GM20000 (cell line): ENCODE measurements around the gene FBLN5.

ENCODE experiments used
- DNase-seq: peaks from one replicate; pipeline ENCODE4 v3.0.0; 2012; ENCODE audit warnings: low spot score
- TF ChIP-seq, protein P1 (sequence below): IDR thresholded peaks from 2 replicates; pipeline ENCODE4 v1.5.1; 2012; ENCODE audit warnings: mild to moderate bottlenecking, control low read depth; ENCODE audit errors: extremely low read depth, missing control alignments

FBLN5 gene

DNA sequence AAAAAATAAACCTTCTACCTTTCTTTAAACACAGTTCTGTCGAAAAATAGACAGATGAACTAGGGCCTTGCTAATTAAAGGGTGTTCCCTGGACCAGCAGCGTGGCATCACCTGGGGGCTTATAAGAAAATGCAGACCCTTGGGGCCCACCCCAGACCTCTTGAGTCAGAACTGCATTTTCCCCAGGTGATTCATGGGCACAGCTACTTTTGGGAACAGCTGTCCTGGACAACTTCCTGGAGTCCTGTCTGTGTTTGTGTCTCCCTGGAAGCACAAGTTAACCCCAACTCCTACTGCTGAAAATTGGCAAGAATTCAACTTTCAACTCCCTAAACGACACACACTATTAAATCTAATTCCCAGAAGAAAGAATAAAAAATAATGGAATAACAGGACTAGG is 17.8 kb downstream of the FBLN5 start:
- TF ChIP-seq, protein P1, sequence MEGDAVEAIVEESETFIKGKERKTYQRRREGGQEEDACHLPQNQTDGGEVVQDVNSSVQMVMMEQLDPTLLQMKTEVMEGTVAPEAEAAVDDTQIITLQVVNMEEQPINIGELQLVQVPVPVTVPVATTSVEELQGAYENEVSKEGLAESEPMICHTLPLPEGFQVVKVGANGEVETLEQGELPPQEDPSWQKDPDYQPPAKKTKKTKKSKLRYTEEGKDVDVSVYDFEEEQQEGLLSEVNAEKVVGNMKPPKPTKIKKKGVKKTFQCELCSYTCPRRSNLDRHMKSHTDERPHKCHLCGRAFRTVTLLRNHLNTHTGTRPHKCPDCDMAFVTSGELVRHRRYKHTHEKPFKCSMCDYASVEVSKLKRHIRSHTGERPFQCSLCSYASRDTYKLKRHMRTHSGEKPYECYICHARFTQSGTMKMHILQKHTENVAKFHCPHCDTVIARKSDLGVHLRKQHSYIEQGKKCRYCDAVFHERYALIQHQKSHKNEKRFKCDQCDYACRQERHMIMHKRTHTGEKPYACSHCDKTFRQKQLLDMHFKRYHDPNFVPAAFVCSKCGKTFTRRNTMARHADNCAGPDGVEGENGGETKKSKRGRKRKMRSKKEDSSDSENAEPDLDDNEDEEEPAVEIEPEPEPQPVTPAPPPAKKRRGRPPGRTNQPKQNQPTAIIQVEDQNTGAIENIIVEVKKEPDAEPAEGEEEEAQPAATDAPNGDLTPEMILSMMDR = no peak

DNA sequence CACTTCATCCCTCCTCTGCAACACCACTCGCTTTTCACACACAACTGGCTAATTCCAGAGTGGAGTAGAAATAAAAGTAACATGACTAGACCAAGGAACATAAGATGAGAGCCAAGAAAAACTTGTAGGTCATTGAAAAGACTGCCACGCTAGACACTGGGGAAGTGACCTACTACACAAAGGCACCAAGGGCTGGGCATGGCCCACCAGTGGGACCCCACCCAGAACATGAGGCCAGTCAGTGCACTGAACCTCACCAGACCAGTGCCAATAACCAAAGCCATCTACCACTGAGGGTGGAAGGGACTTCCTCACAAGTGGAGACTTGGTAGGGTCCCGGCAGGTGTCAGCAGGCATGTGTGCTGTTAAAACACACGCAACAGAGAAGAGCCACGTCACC is 19.7 kb downstream of the FBLN5 start:
- DNase-seq = no peak
- TF ChIP-seq, protein P1 = no peak

More for the DNA sequence above, 17.8 kb downstream of the FBLN5 start:
- DNase-seq = no peak

DNA sequence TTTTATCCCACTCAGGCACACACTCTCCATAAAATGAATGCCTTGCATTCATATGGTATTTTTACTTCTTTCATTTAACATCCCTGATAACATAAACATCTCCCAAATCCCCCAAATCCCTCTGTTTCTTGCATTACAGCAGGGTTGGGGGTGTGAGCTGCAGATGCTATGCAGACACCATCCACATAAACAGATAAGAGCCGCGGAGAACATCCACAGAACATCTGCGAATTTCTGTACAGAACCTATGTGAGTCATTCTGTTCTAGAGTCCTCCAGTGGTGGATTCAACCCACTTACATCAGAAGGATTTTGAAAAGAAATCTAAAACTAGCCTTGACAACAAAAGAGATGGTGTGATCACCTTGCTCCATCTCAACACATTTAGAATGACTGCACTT is 20.3 kb downstream of the FBLN5 start:
- DNase-seq = no peak
- TF ChIP-seq, protein P1 = no peak

DNA sequence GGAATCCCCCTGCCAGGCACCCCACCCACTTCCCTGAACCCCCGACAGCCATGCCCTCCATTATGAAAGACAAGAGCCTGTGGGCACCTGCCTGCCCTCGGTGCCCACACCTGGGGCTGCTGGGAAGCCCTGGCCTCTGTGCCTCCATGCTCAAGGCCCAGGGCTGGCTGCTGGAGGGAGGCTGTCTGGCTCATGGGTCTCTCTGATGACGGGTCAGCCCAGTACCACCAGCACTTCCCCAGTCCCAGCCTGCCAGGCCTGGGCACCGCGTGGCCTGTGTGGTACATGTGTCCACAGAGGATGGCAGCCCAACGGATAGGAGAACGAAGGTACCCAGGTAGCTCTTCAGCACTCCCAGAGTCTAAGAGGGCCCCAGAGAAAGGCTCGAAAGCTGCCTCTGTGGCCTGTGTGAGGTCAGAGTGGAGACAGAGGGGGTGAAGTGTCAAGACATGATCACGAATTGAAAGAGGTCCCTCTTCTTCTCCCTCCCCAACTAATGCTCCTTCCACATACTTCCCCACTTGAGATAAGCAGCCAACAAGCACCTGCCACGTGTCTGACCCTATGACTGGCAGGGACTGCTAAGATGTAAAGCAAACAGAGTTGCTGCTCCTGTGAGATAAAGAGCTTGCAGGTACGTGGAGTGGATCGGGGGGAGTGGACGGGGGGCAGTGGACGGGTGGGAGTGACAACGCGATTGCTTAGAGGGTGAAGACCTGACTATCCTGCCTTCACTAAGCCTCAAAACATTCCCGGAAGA is 21.2 kb downstream of the FBLN5 start:
- TF ChIP-seq, protein P1 = no peak
- DNase-seq = no peak

DNA sequence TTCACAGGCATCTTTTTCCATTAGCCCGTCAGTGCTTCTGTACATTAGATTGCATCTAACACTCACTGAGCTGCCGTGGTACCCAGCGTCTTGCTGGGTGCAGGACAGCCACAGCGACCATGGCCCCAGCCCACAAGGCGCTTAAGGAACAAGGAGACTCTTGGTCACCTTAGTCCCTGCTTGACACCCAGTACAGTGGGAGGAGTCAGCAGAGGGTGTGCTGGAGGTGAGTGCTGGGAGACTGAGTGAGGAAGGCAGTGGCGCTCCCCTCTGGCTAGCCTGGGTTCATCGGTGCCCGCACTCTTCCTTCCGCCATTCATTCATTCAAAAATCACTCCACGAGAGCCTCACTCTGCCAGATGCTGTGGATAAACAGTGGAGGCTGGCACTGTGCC is 21.8 kb downstream of the FBLN5 start:
- DNase-seq = no peak
- TF ChIP-seq, protein P1 = no peak

DNA sequence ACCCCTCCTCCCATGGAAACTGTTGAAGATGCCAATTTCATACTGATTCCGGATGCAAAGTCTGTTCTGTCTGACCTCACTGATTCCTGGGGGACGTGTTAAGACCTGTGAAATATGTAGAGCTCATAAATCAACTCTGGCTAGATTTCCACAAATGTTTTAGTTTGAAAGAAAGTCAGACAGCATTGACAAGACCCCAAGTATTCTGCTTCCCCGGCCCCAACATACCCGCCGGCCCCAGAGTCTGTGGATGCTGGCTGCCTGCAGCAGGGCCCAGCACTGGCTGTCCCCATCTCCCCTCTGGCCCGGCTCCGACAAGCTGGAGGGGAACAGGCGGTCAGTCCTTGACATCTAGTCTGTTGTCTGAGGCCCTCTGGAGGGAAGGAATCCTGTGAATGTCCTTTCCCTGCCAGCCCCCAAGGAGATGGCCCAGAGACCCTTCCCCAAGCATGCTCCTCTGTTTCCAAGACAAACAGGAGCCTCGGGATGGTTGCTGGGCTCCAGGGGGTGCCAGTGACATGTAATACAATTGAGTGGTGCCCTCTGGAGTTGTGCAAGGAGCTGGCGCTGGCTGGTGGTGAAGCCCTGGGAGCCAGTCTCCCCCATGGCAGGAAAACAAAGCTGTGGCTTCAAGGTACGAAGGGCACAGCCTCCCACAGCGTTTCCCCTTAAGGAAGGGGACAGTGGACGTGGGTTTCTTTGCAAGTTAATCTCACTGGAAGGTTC is 22.3 kb downstream of the FBLN5 start:
- no peak for DNase-seq
- TF ChIP-seq, protein P1 = no peak

DNA sequence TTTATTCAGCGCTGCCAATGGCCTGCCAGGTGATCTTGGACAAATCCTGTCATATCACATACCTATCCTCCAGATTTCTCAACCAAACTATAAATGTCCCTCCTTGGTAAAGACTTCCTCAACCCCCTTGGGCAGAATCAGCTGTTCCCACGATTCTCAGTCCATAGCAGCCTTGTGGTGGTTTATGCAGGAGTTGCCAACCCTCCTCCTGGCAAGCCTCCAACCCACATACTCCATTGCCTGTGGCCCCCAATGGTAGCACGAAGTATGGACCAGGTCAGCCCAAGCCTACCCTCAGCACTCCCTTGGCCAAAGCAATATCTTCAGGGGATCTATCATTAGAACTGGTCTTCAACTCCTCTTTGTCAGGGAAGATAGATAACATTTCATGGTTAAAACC is 27.0 kb downstream of the FBLN5 start:
- TF ChIP-seq, protein P1 = no peak
- DNase-seq = no peak
